Stomach (tissue), 9 donors: Measurements from ENCODE around the gene BAZ2A. TPM values are rescaled to one million over a fixed set of nuclear protein-coding genes. Genes with fewer than 3 reads are reported as not detected.

Source experiments
- DNase-seq, 2 donors: peaks; one replicate each; pipeline versions ENCODE4 v3.0.0 to v3.0.0-alpha.2; 2013 to 2019
- H3K27ac ChIP-seq, 5 donors: fragments of 200-600 bp in 4 of 5; sonication (generic) in 4 of 5; one replicate each; pipeline ENCODE4 v1.5.1; 2013 to 2019; ENCODE audit warnings: mild to moderate bottlenecking in 1 of 5, moderate library complexity in 1 of 5
- H3K27me3 ChIP-seq, 3 donors: fragments of 200-600 bp; sonication (generic); one replicate each; pipeline ENCODE4 v1.5.1; 2017 to 2019; ENCODE audit warnings: mixed run types in 1 of 3
- H3K36me3 ChIP-seq, 4 donors: fragments of 200-600 bp; sonication (generic); 1 replicate in 3 of 4; 2 replicates in 1 of 4; pipeline ENCODE4 v1.5.1; 2016 to 2019
- H3K4me1 ChIP-seq, 4 donors: fragments of 200-600 bp; sonication (generic); one replicate each; pipeline ENCODE4 v1.5.1; 2016 to 2019
- H3K4me3 ChIP-seq, 4 donors: fragments of 200-600 bp; sonication (generic) in 3 of 4; one replicate each; pipeline ENCODE4 v1.5.1; 2016 to 2019; ENCODE audit warnings: mild to moderate bottlenecking in 1 of 4
- H3K9me3 ChIP-seq, 4 donors: fragments of 200-600 bp; sonication (generic); one replicate each; pipeline ENCODE4 v1.5.1; 2016 to 2019
- EP300 ChIP-seq: sonication (generic); formaldehyde crosslinking; IDR thresholded peaks from one replicate; pipeline ENCODE4 v1.6.1; 2017; ENCODE audit warnings: antibody characterized with exemption
- POLR2A ChIP-seq, 4 donors: fragments of 450-650 bp; IDR thresholded peaks; one replicate each; pipeline ENCODE4 v1.6.1; 2016; ENCODE audit warnings: antibody characterized with exemption in 4 of 4, control low read depth in 2 of 4, mild to moderate bottlenecking in 1 of 4, moderate library complexity in 1 of 4
- POLR2AphosphoS5 ChIP-seq, 3 donors: sonication (generic); formaldehyde crosslinking; IDR thresholded peaks; one replicate each; pipeline ENCODE4 v1.6.1; 2016; ENCODE audit warnings: antibody characterized with exemption in 3 of 3
- WGBS, 5 donors: extraction: QIAGEN DNeasy Blood & Tissue Kit in 3 of 5; methylation state at CpG; one replicate each; pipeline versions ENCODE4 v1.1.5 to v1.1.7; 2013 to 2018; 5-methylcytosine and 5-hydroxymethylcytosine counted together
- intact Hi-C: fragments of 100-400 bp; cut with DNase I; formaldehyde crosslinking; loops from one replicate; pipeline ENCODE4 v1.15.1; 2023; ENCODE audit warnings: low total_unique reads
- polyA plus RNA-seq, 3 donors: library from polyadenylated mRNA; stranded (reverse); fragments of 200-250 nt; gene quantifications; one replicate each; pipeline ENCODE4 v1.2.3, GENCODE V29; 2013
- total RNA-seq, 5 donors: library from RNA; depleted of rRNA; stranded (reverse); fragments of >200 nt; gene quantifications; one replicate each; pipeline versions ENCODE4 v1.1.0 to v1.2.3, GENCODE V29; 2014 to 2016
- TF ChIP-seq, protein P1 (sequence below), 7 experiments: fragments of 450-650 bp in 4 of 7; fragments of 200-600 bp in 3 of 7; sonication (generic) in 3 of 7; IDR thresholded peaks; one replicate each; pipeline ENCODE4 v1.5.1; 2016 to 2019; ENCODE audit warnings: antibody characterized with exemption in 7 of 7, control low read depth in 2 of 7, mild to moderate bottlenecking in 1 of 7
- donor health status: healthy with polysubstance abuse.
- donor health status: Bipolar disorder and iron deficiency.
- donor health status: healthy.

Gene BAZ2A
- total and polyA plus RNA-seq, 8 donors, result 9.5 to 158 (median 75.5) TPM

DNA sequence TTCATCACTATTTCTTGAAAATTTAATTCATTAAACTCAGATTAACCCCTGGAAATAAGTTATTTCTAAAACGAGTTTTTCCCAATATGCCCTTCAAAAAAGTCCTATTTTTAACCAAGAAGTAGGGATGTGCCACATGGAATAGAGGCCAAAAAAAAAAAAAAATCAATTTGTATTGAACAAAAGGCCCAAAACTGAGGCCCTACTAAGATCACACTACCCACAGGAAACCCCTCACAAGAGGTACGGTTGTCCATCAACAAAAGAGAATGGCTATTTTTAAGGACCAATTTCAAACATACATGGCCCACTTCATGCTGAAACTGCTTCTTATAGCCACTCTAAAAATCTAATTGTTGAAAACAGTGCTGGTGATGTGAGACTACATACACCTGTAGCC lies 7.5 kb upstream of the BAZ2A start:
- H3K9me3 ChIP-seq, result no peaks in the 10 kb centered on the region
- no peak for DNase-seq
- WGBS, 5 donors, result 45 to 63% (median 56%) methylated on average over 2 of the region's 2 CpGs
- intact Hi-C loops, result loop anchor here (10.0 kb wide), 1 partner anchor 47 kb away; the partner anchor contains the start of gene PTGES3
- TF ChIP-seq POLR2A (IDR thresholded peaks at IDR 0.05), result no peak
- TF ChIP-seq, protein P1, sequence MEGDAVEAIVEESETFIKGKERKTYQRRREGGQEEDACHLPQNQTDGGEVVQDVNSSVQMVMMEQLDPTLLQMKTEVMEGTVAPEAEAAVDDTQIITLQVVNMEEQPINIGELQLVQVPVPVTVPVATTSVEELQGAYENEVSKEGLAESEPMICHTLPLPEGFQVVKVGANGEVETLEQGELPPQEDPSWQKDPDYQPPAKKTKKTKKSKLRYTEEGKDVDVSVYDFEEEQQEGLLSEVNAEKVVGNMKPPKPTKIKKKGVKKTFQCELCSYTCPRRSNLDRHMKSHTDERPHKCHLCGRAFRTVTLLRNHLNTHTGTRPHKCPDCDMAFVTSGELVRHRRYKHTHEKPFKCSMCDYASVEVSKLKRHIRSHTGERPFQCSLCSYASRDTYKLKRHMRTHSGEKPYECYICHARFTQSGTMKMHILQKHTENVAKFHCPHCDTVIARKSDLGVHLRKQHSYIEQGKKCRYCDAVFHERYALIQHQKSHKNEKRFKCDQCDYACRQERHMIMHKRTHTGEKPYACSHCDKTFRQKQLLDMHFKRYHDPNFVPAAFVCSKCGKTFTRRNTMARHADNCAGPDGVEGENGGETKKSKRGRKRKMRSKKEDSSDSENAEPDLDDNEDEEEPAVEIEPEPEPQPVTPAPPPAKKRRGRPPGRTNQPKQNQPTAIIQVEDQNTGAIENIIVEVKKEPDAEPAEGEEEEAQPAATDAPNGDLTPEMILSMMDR (IDR thresholded peaks at IDR 0.05), result no peak
- TF ChIP-seq EP300, result no peak
- no peak for TF ChIP-seq POLR2AphosphoS5 (IDR thresholded peaks at IDR 0.05)
- H3K4me3 ChIP-seq, result no peak overlapping the region
- H3K4me1 ChIP-seq, result peaks cover 29 to 86% (median 66%) of the 10 kb centered on the region in 4 donors
- H3K27ac ChIP-seq, result peak overlapping the region in 4 of 5 donors; percentile 89 to 96 (median 95)
- H3K36me3 ChIP-seq, result peaks cover 51 to 53% (median 52%) of the 10 kb centered on the region in 4 donors
- H3K27me3 ChIP-seq, result no peaks in the 10 kb centered on the region

- WGBS, 5 donors, result 3 to 5% (median 4%) methylated on average over 12 of the region's 12 CpGs
- Histone ChIP-seq H3K36me3 (peaks cover 44 to 46% (median 45%) of the 10 kb centered on the region in 4 donors), H3K27me3 (no peaks in the 10 kb centered on the region), H3K27ac (peak overlapping the region; percentile 89 to 96 (median 95)), H3K4me1 (peaks cover 36 to 86% (median 66%) of the 10 kb centered on the region in 4 donors), H3K4me3 (peak overlapping the region; percentile 80 to 95 (median 86)), H3K9me3 (no peaks in the 10 kb centered on the region)
- peak; percentile 97 to 100 for DNase-seq
- intact Hi-C loops, result loop anchor here (10.0 kb wide), 1 partner anchor 48 kb away; the partner anchor contains the start of gene PTGES3
- TF ChIP-seq POLR2AphosphoS5 (IDR thresholded peaks at IDR 0.05), result peak; percentile 47 to 87 (median 53)
- no peak for TF ChIP-seq POLR2A (IDR thresholded peaks at IDR 0.05)
- TF ChIP-seq, protein P1 (IDR thresholded peaks at IDR 0.05), result peak in 5 of 7 experiments; percentile 38 to 62 (median 55)
These were observed 6.8 kb upstream of the BAZ2A start for GRCh38 chr12:56636675-56637540.

- peak overlapping the region; percentile 80 to 95 (median 86) for H3K4me3 ChIP-seq
- no peaks in the 10 kb centered on the region for H3K9me3 ChIP-seq
- H3K27ac ChIP-seq, result peak overlapping the region; percentile 89 to 96 (median 95)
- peaks cover 35 to 37% (median 36%) of the 10 kb centered on the region in 4 donors for H3K36me3 ChIP-seq
- intact Hi-C loops, result loop anchor here (10.0 kb wide), 1 partner anchor 49 kb away; the partner anchor contains the start of gene PTGES3
- H3K4me1 ChIP-seq, result peaks cover 42 to 88% (median 66%) of the 10 kb centered on the region in 4 donors
- WGBS, 5 donors, result 2 to 5% (median 3%) methylated on average over 20 of the region's 20 CpGs
- H3K27me3 ChIP-seq, result no peaks in the 10 kb centered on the region
- TF ChIP-seq POLR2AphosphoS5 (IDR thresholded peaks at IDR 0.05), result peak; percentile 72 to 84 (median 79)
- peak in 2 of 4 donors; percentile 30 to 45 for TF ChIP-seq POLR2A (IDR thresholded peaks at IDR 0.05)
- no peak for TF ChIP-seq EP300
- TF ChIP-seq, protein P1 (IDR thresholded peaks at IDR 0.05), result no peak
- peak; percentile 88 to 96 for DNase-seq
These were observed 5.9 kb upstream of the BAZ2A start for GRCh38 chr12:56635806-56636674.
